Measurements from ENCODE around the gene FKBP10.
A peak's percentile ranks its signal among the peaks of the same experiment; 100 is the strongest.

FKBP10 gene

DNA sequence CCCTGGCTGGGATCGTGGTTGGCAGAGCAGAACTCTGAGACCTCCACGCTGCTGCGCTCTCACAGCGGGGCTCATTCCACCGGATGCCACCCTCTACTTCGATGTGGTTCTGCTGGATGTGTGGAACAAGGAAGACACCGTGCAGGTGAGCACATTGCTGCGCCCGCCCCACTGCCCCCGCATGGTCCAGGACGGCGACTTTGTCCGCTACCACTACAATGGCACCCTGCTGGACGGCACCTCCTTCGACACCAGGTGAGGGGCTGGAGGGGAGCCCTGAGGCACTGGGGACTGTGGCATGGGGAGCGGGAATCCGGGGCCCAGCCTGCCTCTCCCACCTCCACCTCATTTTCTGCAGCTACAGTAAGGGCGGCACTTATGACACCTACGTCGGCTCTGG is 5.2 kb downstream of the FKBP10 start:
- no peak overlapping the region for H3K4me3 ChIP-seq (ENCODE audit: control insufficient read depth, low read depth, low read length)

DNA sequence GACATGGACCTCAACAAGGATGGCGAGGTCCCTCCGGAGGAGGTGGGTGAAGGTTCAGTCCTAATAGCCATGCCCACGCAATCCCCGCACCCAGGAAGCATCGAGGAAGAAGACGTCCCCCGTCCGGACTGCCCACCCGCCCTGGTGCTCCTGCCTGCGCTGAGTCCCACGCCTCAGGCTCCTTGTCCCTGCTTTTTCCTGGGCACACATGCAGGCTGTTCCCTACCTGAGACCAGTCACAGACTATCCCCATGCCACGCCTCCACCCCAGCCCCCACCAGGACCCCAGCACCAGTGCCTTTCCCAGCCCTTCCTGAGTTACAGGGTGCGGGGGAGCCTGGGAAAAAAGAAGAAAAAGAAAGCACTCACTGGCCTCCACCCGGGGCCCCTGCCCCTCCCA is 9.0 kb downstream of the FKBP10 start:
- TF ChIP-seq, protein P1, sequence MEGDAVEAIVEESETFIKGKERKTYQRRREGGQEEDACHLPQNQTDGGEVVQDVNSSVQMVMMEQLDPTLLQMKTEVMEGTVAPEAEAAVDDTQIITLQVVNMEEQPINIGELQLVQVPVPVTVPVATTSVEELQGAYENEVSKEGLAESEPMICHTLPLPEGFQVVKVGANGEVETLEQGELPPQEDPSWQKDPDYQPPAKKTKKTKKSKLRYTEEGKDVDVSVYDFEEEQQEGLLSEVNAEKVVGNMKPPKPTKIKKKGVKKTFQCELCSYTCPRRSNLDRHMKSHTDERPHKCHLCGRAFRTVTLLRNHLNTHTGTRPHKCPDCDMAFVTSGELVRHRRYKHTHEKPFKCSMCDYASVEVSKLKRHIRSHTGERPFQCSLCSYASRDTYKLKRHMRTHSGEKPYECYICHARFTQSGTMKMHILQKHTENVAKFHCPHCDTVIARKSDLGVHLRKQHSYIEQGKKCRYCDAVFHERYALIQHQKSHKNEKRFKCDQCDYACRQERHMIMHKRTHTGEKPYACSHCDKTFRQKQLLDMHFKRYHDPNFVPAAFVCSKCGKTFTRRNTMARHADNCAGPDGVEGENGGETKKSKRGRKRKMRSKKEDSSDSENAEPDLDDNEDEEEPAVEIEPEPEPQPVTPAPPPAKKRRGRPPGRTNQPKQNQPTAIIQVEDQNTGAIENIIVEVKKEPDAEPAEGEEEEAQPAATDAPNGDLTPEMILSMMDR (conservative IDR thresholded peaks at IDR 0.05; ENCODE audit: control insufficient read depth, insufficient read depth, low read depth, low read length), result no peak
- DNase-seq (ENCODE audit: low read depth), result no peak
- no peak overlapping the region for H3K4me3 ChIP-seq (ENCODE audit: control insufficient read depth, low read depth, low read length)

More for the DNA sequence above, 5.2 kb downstream of the FKBP10 start:
- DNase-seq (ENCODE audit: low read depth), result no peak
- TF ChIP-seq, protein P1 (conservative IDR thresholded peaks at IDR 0.05; ENCODE audit: control insufficient read depth, insufficient read depth, low read depth, low read length), result no peak

DNA sequence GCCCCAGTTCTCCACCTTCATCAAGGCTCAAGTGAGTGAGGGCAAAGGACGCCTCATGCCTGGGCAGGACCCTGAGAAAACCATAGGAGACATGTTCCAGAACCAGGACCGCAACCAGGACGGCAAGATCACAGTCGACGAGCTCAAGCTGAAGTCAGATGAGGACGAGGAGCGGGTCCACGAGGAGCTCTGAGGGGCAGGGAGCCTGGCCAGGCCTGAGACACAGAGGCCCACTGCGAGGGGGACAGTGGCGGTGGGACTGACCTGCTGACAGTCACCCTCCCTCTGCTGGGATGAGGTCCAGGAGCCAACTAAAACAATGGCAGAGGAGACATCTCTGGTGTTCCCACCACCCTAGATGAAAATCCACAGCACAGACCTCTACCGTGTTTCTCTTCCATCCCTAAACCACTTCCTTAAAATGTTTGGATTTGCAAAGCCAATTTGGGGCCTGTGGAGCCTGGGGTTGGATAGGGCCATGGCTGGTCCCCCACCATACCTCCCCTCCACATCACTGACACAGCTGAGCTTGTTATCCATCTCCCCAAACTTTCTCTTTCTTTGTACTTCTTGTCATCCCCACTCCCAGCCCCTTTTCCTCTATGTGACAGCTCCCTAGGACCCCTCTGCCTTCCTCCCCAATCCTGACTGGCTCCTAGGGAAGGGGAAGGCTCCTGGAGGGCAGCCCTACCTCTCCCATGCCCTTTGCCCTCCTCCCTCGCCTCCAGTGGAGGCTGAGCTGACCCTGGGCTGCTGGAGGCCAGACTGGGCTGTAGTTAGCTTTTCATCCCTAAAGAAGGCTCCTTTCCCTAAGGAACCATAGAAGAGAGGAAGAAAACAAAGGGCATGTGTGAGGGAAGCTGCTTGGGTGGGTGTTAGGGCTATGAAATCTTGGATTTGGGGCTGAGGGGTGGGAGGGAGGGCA is 9.7 kb downstream of the FKBP10 start:
- TF ChIP-seq, protein P1 (conservative IDR thresholded peaks at IDR 0.05; ENCODE audit: control insufficient read depth, insufficient read depth, low read depth, low read length), result no peak
- DNase-seq (ENCODE audit: low read depth), result no peak
- H3K4me3 ChIP-seq (ENCODE audit: control insufficient read depth, low read depth, low read length), result no peak overlapping the region

DNA sequence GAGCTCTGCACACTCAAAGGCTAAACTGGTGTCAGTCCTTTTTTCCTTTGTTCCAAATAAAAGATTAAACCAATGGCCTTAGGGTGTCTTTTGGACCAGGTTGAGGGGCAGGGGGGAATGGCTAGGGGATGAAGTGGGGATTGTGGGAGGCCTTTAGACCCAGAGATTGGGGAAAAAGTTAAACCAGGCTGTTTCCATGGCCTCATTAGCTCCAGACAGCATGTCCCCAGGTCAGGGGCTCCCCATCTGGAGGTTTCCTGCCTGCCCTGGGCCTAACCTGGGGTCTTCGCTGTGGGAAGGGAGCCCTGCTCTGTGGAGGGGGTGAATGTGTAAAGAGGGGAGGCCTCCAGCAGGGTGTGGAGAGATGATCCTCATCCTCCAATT is 10.3 kb downstream of the FKBP10 start:
- TF ChIP-seq, protein P1 (conservative IDR thresholded peaks at IDR 0.05; ENCODE audit: control insufficient read depth, insufficient read depth, low read depth, low read length), result no peak
- DNase-seq (ENCODE audit: low read depth), result no peak
- no peak overlapping the region for H3K4me3 ChIP-seq (ENCODE audit: control insufficient read depth, low read depth, low read length)

DNA sequence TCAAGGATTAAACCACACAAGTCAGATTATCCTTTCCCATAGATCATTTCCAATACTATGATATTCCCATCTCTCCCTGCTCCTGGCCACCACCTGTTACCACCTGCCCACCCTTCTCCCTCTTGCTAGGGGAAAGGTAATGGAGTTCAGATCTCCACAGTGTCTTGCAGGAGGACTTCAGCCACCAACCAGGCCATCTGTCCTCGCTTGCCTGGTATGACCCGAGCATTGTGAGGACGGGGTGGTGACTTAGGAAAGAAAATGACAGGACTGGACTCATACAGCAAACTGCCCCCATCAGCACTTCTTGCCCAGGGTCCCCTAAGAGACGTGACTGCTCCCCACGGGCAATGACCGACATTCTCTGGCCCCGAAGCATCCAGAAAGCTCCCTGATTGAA is 10.8 kb downstream of the FKBP10 start:
- TF ChIP-seq, protein P1 (conservative IDR thresholded peaks at IDR 0.05; ENCODE audit: control insufficient read depth, insufficient read depth, low read depth, low read length), result no peak
- no peak overlapping the region for H3K4me3 ChIP-seq (ENCODE audit: control insufficient read depth, low read depth, low read length)
- no peak for DNase-seq (ENCODE audit: low read depth)

DNA sequence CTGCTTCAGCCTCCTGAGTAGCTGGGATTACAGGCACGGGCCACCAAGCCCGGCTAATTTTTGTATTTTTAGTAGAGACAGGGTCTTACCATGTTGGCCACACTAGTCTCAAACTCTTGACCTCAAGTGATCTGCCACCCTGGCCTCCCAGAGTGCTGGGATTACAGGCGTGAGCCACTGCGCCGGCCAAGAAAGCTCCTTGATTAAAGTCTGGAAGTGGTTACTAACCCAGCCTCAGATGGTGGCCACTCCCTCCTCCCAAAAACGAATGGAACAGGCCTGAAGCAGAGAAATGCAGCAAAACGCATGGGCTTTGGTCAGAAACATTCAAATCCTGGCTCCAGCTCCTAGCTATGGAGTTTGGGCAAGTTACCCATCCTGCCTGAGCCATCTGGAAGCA is 11.3 kb downstream of the FKBP10 start:
- DNase-seq (ENCODE audit: low read depth), result peak; percentile 44
- TF ChIP-seq, protein P1 (conservative IDR thresholded peaks at IDR 0.05; ENCODE audit: control insufficient read depth, insufficient read depth, low read depth, low read length), result no peak
- no peak overlapping the region for H3K4me3 ChIP-seq (ENCODE audit: control insufficient read depth, low read depth, low read length)

All from fibroblast of mammary gland (primary cell).